IPS-18c (cell line): ENCODE data around the gene MCTP2.
"Not testable (repeated sequence)": the region's sequence is repeated elsewhere in the genome, so short reads cannot be mapped to it uniquely, and the experiment has no call there.

Experiments used
- H3K4me3 ChIP-seq: 2 replicates; pipeline ENCODE4 v1.7.0; 2013; ENCODE audit warnings: low read depth, mild to moderate bottlenecking, low read length, moderate library complexity; ENCODE audit not compliant: insufficient read depth
- H3K9me3 ChIP-seq: one replicate; pipeline ENCODE4 v1.6.1; 2013; ENCODE audit warnings: mild to moderate bottlenecking, low read length, moderate library complexity; ENCODE audit not compliant: control insufficient read depth, insufficient read depth

MCTP2 gene

DNA sequence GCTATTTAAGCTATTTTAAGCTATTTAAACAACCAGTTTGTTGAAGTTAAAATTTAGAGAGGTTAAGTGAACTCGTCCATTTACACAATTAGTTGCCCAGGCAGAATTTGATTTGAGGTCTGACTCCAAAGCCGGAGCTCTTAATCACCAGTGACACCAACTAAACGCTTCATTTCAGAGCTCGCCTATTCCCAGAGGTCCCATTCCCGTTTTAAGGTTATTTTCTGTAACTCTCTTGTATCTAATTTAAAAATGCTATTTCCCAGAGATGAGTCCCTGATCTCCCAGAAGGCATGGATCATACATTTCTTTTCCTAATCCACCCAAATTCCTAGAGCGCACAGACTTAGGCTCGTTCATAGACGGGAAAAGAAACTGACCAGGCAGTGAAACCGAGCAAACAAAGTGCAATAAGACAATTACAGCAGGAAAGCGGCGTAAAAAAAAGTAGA lies 904 bp upstream of the MCTP2 start:
- Histone ChIP-seq H3K9me3 (no peaks in the 10 kb centered on the region), H3K4me3 (peak overlapping the region; percentile 78)

DNA sequence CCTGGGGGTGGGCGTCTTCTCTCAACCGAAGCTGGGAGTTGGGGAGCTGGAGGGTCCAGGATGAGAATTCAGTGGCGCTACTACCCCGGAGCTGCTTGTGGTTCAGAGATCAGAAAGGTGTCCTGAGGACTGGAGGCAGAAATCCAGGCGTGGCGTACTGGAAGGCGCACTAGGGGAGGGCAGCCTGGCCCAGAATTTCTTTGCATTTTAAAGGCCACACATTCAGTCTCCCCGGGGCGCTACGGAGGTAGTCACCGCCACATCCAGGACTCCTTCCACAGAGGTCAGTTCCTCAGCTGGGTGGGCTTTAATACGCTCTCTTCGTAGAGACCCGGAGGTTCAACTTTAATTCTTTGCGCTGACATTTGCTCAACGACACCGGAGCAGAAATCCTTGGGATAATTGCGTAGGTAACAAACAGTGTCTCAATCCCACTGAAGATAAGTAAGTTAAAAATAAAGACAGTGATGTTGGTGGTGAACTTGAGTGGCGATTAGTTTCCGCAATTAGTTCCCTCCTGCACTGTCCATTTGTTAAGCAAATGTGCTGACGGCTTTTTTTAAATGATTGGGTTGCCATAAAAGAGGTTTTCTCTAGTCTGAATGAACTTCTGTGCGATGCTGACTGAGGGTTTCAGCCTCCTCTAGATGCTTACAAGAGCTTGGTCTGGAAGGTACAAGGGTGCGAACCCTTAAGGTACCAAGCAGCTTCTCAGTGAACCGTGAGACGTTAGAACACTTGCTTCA lies 535 bp downstream of the MCTP2 start:
- Histone ChIP-seq H3K4me3 (peak overlapping the region; percentile 78), H3K9me3 (no peaks in the 10 kb centered on the region)

DNA sequence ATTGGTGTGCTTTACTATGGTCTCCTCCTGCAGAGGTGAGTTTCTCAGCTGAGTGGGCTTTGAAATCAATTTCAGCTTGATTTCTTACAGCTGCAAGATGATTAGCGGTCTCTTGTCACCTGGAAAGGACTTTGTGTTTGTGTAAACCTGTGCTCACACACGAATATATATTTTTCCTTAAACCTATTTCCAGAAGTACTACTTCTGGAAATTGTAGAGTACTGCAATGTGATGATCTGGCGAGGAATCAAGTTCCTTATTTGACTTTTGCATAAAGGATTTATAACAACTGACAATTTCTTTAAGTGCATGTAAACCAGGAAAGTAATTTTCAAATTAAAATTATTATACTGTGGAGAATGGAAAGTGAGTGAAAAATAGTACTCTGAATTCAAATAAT lies 2.1 kb downstream of the MCTP2 start:
- H3K4me3 ChIP-seq = no peak overlapping the region

DNA sequence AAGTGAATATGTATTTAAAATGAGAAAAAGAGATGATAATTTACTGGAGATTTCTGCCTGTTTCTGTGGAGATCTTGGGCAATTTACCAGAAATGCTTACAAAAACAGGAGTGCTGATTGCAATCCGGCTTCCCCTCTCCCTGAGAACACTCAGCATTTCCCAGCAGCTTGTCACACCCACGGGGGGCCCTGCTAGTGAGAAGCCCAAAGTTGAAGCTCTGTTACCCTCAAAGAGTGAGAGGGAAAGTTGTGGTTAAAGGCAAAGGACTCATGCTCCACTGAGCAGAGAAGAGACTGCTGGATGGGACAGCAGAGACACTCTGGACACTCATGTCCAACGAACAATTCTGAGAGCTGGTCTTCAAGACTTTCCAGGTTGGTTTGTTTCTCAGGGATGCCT lies 2.9 kb downstream of the MCTP2 start:
- H3K9me3 ChIP-seq = no peaks in the 10 kb centered on the region
- H3K4me3 ChIP-seq = no peak overlapping the region

More for the DNA sequence above, 2.1 kb downstream of the MCTP2 start:
- H3K9me3 ChIP-seq = no peaks in the 10 kb centered on the region

DNA sequence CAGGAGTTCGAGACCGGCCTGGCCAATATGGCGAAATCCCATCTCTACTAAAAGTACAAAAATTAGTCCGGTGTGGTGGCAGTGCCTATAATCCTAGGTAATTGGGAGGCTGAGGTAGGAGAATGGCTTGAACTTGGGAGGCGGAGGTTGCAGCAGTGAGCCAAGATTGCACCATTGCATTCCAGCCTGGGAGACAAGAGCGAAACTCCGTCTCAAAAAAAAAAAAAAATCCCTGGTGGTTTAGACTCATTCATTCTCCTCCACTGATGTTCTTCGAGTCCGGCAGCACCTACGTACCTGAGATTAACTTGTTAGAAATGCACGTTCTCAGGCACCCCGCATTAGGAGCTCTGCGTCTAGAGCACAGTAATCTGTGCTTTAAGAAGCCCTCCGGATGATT lies 3.7 kb downstream of the MCTP2 start:
- no peaks in the 10 kb centered on the region for H3K9me3 ChIP-seq
- no peak overlapping the region for H3K4me3 ChIP-seq

DNA sequence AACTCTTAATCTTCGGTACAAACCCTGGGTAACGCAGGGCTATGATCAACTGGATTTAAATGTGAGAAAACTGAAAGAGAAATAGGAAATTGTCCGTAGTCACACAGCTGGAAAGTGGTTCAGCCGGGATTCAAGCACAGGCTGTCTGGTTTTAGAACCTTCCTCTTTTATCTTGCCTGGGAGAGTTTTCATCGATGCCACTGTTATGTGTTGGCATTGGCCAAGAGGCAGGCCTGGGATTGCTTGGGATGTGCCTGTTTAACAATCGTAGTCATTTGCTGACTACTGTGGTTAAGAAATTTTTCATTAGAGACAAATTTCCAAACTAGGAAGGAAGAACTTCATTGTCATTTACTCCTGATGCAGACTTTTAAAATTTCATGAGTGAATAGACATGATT lies 4.3 kb downstream of the MCTP2 start:
- no peak overlapping the region for H3K4me3 ChIP-seq
- no peaks in the 10 kb centered on the region for H3K9me3 ChIP-seq

DNA sequence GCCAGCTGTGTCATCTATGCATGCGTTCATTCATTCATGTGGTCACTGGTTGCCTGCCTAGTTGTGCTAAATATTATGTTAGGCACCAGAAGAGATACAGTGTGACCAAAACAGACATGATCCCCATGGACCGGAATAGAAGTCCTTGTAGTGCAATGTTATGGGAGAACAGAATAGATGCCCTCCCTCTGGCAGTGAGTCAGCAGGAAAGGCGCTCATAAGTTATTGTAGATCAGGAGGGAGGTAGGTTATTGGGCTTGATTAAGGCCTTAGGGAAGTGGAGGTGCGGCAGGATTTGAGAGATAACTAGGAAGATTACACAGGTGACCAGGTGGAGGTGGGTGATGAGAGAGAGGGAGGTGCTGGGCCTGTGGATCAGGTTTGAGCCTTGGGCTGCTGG lies 5.2 kb downstream of the MCTP2 start:
- H3K4me3 ChIP-seq = no peak overlapping the region
- no peaks in the 10 kb centered on the region for H3K9me3 ChIP-seq

DNA sequence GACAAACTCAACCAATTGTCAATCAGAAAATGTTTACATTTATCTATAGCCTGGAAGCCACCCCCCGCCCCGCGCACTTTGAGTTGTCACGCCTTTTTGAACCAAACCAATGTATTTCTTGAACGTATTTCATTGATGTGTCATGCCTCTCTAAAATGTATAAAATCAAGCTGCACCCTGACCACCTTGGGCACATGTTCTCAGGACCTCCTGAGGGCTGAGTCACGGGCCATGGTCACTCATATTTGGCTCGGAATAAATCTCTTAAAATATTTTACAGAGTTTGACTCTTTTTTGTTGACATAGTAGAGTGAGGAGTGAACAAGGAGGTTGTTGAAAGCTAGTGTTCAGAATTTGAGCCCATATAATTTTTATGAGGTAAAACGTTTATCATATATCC lies 6.5 kb downstream of the MCTP2 start:
- Histone ChIP-seq H3K9me3 (no peaks in the 10 kb centered on the region), H3K4me3 (no peak overlapping the region)

DNA sequence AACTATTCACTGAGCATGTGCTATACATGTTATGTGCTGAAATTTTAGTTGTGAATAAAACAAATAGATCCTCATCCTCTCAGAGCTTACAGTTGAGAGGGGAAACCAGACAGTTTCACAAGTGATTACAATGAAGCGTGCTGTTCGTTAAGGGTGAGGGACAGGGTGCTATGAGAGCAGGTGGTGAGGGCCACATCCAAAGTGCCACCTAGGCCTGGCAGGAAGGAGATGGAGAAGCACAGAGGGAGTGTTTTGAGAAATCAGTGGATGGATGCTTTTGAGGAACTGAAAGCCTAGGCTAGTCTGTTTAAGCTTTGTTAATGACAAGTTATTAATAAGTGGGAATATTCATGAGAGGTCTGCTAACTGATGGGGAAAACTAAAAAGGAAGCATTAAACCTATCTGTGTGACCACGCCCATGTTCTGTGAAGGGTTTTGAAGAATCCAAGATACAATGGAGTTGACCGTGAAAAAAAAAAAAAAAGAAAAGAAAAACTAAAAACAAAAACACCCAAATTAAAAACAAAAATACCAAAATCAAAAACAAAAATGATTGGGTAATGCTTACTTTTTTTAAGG lies 7.3 kb downstream of the MCTP2 start:
- H3K9me3 ChIP-seq = no peaks in the 10 kb centered on the region
- no peak overlapping the region for H3K4me3 ChIP-seq

DNA sequence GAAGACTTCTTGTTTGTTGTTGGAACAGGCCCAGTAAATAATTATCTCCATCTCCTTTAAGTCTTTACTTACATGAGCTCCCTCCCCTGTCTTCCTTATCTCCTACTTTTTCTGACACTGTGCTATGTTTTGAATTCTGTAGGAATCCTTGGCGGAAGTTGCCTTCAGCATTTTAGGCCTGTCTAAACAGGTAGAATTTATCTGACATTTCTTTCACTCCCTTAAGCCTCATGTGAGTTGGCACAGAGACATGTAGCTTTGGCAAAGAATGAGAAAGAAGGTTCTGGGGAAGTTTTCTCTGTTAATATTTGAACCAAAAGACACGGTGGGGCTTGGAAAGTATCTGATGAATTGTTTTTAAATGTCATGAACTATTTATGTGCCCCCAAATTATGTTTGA lies 8.1 kb downstream of the MCTP2 start:
- no peak overlapping the region for H3K4me3 ChIP-seq

DNA sequence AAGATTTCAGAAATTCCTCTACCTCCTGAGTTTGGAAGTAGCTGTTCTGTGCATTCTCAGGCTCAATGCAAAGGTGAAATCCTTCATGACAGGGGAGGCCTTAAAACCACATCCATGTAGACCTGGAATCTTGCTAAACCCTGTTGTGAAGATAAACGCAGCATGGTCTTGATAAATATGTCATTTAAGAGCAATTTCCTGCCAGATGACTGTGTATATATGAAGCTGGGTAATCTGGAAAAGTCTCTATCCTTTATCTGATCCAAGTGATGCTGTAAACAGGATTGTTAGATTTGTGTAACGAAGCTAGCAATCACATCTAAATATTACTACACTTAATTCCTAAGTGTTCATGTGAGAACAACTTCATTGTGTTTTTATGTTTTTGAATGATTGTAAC lies 9.1 kb downstream of the MCTP2 start:
- H3K4me3 ChIP-seq = no peak overlapping the region
- H3K9me3 ChIP-seq = no peaks in the 10 kb centered on the region

More for the DNA sequence above, 8.1 kb downstream of the MCTP2 start:
- no peaks in the 10 kb centered on the region for H3K9me3 ChIP-seq

DNA sequence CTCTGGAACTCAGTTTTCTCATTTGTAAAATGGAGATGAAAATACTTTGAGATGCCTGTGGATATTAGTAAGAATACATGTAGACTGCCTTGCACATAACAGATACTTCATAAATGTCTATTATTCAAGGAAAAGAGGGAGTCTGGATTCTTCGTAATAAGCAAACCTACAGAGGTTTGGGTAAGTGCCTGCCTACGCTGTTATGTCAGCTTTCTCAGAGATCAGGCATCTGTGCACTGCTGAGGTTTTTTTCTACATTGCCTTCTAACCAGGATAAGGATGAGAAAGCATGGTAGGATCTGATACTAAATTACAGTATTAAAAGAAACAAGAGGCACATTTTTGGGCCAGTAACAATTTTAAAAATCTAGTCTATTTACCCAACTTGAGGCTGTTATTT lies 10.9 kb downstream of the MCTP2 start:
- Histone ChIP-seq H3K9me3 (no peaks in the 10 kb centered on the region), H3K4me3 (no peak overlapping the region)

DNA sequence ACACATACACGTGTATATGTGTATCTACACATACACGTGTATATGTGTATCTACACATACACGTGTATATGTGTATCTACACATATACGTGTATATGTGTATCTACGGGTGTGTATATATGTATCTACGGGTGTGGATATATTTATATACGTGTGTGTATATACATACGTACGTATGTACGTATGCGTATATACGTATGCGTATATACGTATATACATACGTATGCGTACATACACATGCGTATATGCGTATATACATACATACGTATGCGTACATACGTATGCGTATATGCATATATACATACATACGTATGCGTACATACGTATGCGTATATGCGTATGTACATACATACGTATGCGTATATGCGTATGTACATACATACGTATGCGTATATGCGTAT lies 11.6 kb downstream of the MCTP2 start:
- H3K4me3 ChIP-seq, H3K9me3 ChIP-seq: not testable (repeated sequence)

DNA sequence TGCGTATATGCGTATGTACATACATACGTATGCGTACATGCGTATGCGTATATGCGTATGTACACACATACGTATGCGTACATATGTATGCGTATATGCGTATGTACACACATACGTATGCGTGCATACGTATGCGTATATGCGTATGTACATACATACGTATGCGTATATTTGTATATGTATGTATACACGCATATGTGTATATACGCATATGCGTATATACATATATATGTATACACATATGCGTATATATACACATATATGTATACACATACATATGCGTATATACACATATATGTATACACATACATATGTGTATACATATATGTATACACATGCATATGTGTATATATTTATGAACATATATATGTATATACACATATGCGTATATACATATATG lies 12.1 kb downstream of the MCTP2 start:
- no peaks in the 10 kb centered on the region for H3K9me3 ChIP-seq
- H3K4me3 ChIP-seq = no peak overlapping the region

DNA sequence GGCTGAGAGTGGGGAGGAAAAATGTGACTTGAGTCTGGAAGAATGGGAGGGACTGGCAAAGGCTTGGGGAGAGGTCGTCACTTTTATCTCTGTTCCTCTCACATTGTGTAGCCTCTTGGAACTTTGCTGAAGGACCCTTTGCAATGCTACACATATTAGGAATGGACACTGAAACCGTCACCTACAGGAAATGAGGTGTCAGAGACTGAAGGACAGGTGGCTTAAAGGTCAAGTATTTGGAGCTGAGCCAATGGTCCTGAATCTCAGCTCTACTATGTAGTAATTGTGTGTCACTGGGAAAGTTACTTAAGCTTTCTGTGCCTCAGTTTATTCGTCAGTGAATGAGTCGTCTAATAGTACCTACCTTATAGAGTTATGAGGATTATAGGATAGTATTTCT lies 14.7 kb downstream of the MCTP2 start:
- H3K9me3 ChIP-seq = no peaks in the 10 kb centered on the region
- no peak overlapping the region for H3K4me3 ChIP-seq

DNA sequence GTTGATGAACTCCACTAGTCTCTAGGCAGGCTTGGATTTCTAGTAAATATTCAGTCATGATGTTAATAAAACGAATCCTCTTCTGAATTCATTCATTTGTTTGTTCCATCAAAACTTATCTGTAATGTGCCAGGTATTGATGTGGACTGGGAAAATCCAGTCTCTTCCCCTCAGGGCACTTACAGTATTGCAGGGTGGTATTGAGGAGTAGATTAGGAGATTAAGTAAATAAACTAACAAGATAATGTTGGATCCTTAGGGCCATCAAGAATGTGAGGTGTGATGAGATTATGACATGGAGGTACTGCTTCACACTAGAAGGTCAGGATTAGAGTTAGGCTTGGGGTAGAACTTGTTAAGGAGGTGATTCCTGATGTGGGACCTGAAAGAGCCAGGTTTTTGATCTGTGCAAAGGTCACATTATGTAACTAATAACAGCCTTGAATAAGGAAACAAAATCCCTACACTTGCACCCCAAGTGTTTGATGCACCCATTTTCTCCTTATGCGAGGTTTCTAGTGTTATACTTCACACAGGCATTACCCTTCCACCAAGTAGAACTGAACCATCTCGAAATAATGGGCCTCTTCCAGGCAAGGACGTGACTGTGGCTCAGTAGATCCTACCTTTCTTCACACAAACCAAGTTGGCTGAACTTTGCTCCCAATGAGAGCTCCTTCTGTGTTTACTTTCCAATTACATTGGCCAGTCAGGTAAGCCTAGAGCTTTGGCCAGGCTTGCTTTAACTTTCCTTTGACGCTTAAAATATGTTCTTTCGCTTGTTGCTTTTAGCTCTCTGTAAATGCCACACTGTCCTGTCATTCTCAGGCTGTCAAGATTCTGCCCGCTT lies 16.7 kb downstream of the MCTP2 start:
- Histone ChIP-seq H3K9me3 (peaks cover 2% of the 10 kb centered on the region), H3K4me3 (no peak overlapping the region)

DNA sequence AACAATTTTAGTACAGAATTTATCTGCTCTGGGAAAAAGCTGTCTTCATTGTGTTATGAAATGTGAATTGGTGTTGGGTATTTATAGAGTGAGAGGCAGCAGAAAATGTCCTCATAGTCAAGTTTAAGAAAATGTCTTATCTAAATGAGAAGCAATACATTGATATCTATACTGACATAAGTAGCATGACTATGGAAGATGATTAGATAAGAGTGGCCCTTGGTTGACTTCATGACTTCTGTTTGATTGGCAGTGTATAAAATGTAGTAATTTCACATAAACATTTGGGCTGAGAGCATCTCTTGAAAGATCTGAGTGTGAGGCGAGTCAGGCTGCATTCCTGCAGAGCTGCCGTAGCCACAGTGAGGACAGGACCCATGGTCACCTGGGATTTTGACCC lies 19.4 kb downstream of the MCTP2 start:
- H3K9me3 ChIP-seq = peaks cover 2% of the 10 kb centered on the region
- no peak overlapping the region for H3K4me3 ChIP-seq

DNA sequence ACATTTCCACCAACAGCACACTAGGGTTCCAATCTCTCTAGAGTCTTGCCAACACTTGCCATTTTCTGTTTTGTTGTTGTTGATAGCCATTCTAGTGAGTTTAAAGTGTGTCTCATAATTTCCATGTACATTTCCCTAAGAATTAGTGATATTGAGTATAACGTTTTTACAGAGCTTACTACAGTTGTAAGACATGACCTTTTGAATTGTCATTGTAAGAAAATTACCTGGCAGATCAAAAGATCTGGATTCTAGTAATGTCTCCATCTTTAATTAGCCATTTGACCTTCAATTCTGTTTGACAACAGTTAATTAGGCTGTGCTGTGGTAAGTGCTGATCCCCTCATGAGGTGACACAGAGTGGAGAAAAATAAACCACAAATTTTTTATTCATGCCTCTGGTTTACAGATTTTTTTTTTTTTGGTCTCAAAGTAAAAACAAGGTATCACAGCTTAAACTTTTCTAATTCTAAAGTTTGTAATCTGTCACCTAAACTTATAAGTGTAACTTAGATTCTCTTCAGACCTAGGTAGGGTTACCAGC lies 20.9 kb downstream of the MCTP2 start:
- Histone ChIP-seq H3K4me3 (no peak overlapping the region), H3K9me3 (peaks cover 2% of the 10 kb centered on the region)
